Activated CD4-positive, alpha-beta T cell treated with anti-CD3 and anti-CD28 coated beads, Interleukin-2, amount 10 ng/mL, durations not matched to agents 24 days and 14 days (primary cell): Measurements from ENCODE around the gene CBX3. TPM values are rescaled to one million over a fixed set of nuclear protein-coding genes. Genes with fewer than 3 reads are reported as not detected.
"Not testable (repeated sequence)": the region's sequence is repeated elsewhere in the genome, so short reads cannot be mapped to it uniquely, and the experiment has no call there.

Experiments
- DNase-seq: peaks from one replicate; pipeline ENCODE4 v3.0.0; 2022
- H3K27ac Mint-ChIP-seq: one replicate; pipeline ENCODE4 v1.8.0; 2022; ENCODE audit warnings: mild to moderate bottlenecking, mixed read lengths
- H3K27me3 Mint-ChIP-seq: one replicate; pipeline ENCODE4 v1.8.0; 2022; ENCODE audit warnings: mixed read lengths
- H3K36me3 Mint-ChIP-seq: one replicate; pipeline ENCODE4 v1.8.0; 2022; ENCODE audit warnings: low read depth, mild to moderate bottlenecking, mixed read lengths
- H3K4me1 Mint-ChIP-seq: one replicate; pipeline ENCODE4 v1.8.0; 2021; ENCODE audit warnings: mixed read lengths
- H3K4me3 Mint-ChIP-seq: one replicate; pipeline ENCODE4 v1.8.0; 2022; ENCODE audit warnings: mild to moderate bottlenecking, moderate library complexity, mixed read lengths
- H3K9me3 Mint-ChIP-seq: one replicate; pipeline ENCODE4 v1.8.0; 2021; ENCODE audit warnings: mixed read lengths
- intact Hi-C: fragments of 100-400 bp; cut with micrococcal nuclease; formaldehyde crosslinking; loops from one replicate; pipeline ENCODE4 v1.15.1; 2023
- total RNA-seq: library from RNA; stranded (reverse); gene quantifications from 2 replicates; pipeline ENCODE4 v1.2.3, GENCODE V29; 2022

Gene CBX3
- total RNA-seq, 1 donor from 2014 or later: 307 TPM

DNA sequence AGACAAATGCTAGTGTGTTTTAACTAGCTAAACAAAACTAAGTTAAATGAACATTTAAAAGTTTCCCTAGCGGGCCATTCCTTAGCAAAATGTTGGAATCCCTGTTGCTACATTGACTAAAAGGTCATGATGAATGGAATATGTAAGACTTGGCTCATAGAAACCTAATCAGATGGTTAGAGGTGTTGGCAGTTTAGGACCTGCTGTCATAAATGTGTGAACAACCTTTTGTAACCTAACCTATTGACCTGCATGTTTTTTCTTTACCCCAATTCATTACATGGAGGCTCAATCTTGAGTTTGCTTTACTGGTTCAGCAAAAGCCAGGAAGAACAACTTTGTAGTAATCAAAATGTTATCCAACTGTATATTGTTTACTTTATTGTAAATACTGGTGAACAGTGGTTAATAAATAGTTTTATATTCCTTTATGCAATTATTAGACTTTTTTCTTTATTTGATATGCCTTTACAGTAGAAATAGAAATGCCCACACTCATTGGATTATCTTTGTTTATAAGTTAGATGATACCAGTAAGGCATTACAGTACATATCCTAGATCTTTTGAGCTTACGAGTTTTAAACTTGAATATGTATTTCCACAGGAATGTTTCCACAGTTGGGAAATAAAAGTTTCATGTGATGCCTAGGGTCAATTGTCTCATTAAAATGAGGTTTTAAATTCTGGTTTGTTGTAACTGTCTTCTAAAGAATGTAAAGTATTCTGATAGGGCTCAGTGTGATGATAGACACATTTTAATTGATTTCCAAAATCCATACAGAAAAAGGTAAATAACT is 11.6 kb downstream of the CBX3 start:
- H3K4me1 Mint-ChIP-seq: peaks cover 11% of the 10 kb centered on the region
- H3K9me3 Mint-ChIP-seq: no peaks in the 10 kb centered on the region
- intact Hi-C loops: no loop called here
- H3K27ac Mint-ChIP-seq: no peak overlapping the region
- DNase-seq: no peak
- H3K27me3 Mint-ChIP-seq: no peaks in the 10 kb centered on the region
- no peak overlapping the region for H3K4me3 Mint-ChIP-seq
- peaks cover 47% of the 10 kb centered on the region for H3K36me3 Mint-ChIP-seq

DNA sequence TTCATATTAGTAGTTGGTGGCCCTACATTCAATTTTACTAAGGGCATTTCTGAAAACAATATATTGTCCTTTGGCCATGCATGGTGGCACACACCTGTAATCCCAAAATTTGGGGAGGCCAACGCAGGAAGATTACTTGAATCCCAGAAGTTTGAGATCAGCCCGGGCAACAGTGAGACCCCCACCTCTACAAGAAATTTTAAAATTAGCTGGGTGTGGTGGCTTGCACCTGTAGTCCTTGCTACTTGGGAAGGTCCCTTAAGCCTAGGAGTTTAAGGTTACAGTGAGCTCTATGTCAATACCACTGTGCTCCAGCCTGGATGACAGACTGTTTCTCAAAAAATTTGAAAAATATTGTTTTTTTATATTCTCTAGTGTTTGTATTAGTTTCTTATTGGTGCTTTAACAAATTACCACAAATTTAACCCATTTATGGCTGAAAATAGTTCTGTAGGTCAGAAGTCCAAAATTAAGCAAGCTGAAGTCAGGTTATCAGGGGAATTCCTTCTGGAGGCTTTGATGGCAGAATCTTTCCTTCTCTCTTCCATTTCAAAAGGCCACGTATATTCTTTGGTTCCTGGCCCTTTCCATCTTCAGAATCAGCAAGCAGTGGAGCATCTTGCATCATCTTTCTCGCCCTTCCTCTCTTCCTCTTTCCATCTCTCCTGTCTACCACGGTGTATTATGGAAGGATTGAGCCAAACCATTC is 12.4 kb downstream of the CBX3 start:
- Mint-ChIP-seq H3K4me3 (no peak overlapping the region), H3K27ac (no peak overlapping the region)

GRCh38 chr7:26216049-26216448 is 14.5 kb downstream of the CBX3 start:
- Mint-ChIP-seq H3K27ac (no peak overlapping the region), H3K9me3 (no peaks in the 10 kb centered on the region), H3K4me3 (no peak overlapping the region), H3K27me3 (no peaks in the 10 kb centered on the region), H3K36me3 (peaks cover 27% of the 10 kb centered on the region), H3K4me1 (peaks cover 3% of the 10 kb centered on the region)
- no peak for DNase-seq
- intact Hi-C loops: no loop called here

More for the DNA sequence above, 12.4 kb downstream of the CBX3 start:
- Mint-ChIP-seq H3K9me3 (no peaks in the 10 kb centered on the region), H3K4me1 (peaks cover 11% of the 10 kb centered on the region), H3K27me3 (no peaks in the 10 kb centered on the region), H3K36me3 (peaks cover 42% of the 10 kb centered on the region)
- intact Hi-C loops: no loop called here
- no peak for DNase-seq

GRCh38 chr7:26224359-26224758 is 22.8 kb downstream of the CBX3 start:
- no peaks in the 10 kb centered on the region for H3K4me1 Mint-ChIP-seq
- no peak overlapping the region for H3K4me3 Mint-ChIP-seq

GRCh38 chr7:26227987-26228386 is 26.4 kb downstream of the CBX3 start:
- intact Hi-C loops: no loop called here
- H3K9me3 Mint-ChIP-seq: no peaks in the 10 kb centered on the region
- no peak for DNase-seq
- H3K4me3 Mint-ChIP-seq: no peak overlapping the region
- no peaks in the 10 kb centered on the region for H3K4me1 Mint-ChIP-seq
- no peaks in the 10 kb centered on the region for H3K36me3 Mint-ChIP-seq
- peaks cover 36% of the 10 kb centered on the region for H3K27me3 Mint-ChIP-seq
- H3K27ac Mint-ChIP-seq: no peak overlapping the region

More at GRCh38 chr7:26224359-26224758, 22.8 kb downstream of the CBX3 start:
- no peaks in the 10 kb centered on the region for H3K36me3 Mint-ChIP-seq
- intact Hi-C loops: no loop called here
- peaks cover 31% of the 10 kb centered on the region for H3K27me3 Mint-ChIP-seq
- DNase-seq: no peak
- H3K9me3 Mint-ChIP-seq: no peaks in the 10 kb centered on the region
- H3K27ac Mint-ChIP-seq: no peak overlapping the region

DNA sequence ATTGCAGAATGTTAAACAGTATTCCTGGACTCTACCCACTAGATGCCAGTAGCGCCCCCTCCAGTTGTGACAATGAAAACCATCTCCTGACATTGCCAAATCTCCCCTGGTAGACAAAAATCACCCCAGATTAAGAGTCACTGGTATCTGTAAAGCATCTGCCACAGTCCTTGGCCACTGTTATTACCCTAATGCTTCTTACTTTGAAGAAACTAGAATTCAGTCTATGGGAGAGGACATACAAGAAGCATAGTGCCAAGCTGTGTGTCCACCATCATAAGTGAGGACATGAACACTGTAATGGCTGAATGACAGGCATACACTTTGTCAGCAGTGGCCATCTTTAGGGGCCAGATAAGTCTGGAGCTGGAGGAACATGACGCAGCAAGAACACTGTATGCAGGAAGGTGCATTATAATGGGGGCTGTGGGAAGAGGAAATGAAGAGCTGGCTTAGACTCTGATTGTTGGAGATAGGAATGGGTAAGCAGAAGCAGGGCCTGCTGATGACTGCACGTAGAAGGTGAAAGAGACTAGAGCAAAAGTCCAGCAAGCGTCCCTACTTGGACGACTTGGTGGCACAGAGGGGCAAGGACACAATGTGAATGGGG is 32.5 kb downstream of the CBX3 start:
- Mint-ChIP-seq H3K36me3 (no peaks in the 10 kb centered on the region), H3K27me3 (peaks cover 17% of the 10 kb centered on the region), H3K4me1 (no peaks in the 10 kb centered on the region), H3K4me3 (no peak overlapping the region), H3K9me3 (no peaks in the 10 kb centered on the region), H3K27ac (no peak overlapping the region)
- intact Hi-C loops: no loop called here
- DNase-seq: no peak

GRCh38 chr7:26237035-26237807 is 35.7 kb downstream of the CBX3 start:
- Mint-ChIP-seq H3K27me3 (peaks cover 8% of the 10 kb centered on the region), H3K4me1 (no peaks in the 10 kb centered on the region), H3K36me3 (no peaks in the 10 kb centered on the region), H3K27ac (no peak overlapping the region), H3K9me3 (no peaks in the 10 kb centered on the region), H3K4me3 (no peak overlapping the region)
- intact Hi-C loops: no loop called here
- no peak for DNase-seq

GRCh38 chr7:26238032-26238431 is 36.5 kb downstream of the CBX3 start:
- H3K27me3 Mint-ChIP-seq: peaks cover 8% of the 10 kb centered on the region
- no peaks in the 10 kb centered on the region for H3K4me1 Mint-ChIP-seq
- intact Hi-C loops: no loop called here

GRCh38 chr7:26245150-26245549 is 43.6 kb downstream of the CBX3 start:
- Mint-ChIP-seq H3K27me3 (no peaks in the 10 kb centered on the region), H3K4me3 (no peak overlapping the region), H3K9me3 (no peaks in the 10 kb centered on the region), H3K27ac (no peak overlapping the region), H3K4me1 (peaks cover 2% of the 10 kb centered on the region), H3K36me3 (no peaks in the 10 kb centered on the region)
- intact Hi-C loops: no loop called here
- no peak for DNase-seq

More at GRCh38 chr7:26238032-26238431, 36.5 kb downstream of the CBX3 start:
- H3K4me3 Mint-ChIP-seq: no peak overlapping the region
- DNase-seq: no peak
- no peak overlapping the region for H3K27ac Mint-ChIP-seq
- H3K36me3 Mint-ChIP-seq: no peaks in the 10 kb centered on the region
- no peaks in the 10 kb centered on the region for H3K9me3 Mint-ChIP-seq

DNA sequence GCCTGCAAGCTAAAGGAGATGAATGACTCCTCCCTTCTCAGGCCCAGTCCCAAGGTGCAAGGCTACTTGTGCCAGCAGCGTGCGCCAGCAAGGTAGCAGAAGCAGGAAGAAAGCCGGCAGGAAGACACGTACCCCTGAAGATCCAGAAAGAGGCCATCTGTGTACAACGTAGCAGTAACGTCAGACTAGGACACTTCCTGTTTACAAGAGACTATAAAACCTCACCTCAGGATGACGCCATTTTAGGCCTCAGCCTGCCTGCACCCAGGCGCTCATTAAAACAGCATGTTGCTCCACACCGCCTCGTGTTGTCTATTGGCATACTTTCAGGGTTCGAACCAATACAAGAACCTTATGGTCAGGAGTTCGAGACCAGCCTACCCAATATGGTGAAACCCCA is 48.7 kb downstream of the CBX3 start:
- H3K9me3 Mint-ChIP-seq: no peaks in the 10 kb centered on the region
- intact Hi-C loops: no loop called here
- no peaks in the 10 kb centered on the region for H3K36me3 Mint-ChIP-seq
- H3K4me3 Mint-ChIP-seq: no peak overlapping the region
- peaks cover 4% of the 10 kb centered on the region for H3K27me3 Mint-ChIP-seq
- peaks cover 2% of the 10 kb centered on the region for H3K4me1 Mint-ChIP-seq
- no peak for DNase-seq
- H3K27ac Mint-ChIP-seq: no peak overlapping the region

DNA sequence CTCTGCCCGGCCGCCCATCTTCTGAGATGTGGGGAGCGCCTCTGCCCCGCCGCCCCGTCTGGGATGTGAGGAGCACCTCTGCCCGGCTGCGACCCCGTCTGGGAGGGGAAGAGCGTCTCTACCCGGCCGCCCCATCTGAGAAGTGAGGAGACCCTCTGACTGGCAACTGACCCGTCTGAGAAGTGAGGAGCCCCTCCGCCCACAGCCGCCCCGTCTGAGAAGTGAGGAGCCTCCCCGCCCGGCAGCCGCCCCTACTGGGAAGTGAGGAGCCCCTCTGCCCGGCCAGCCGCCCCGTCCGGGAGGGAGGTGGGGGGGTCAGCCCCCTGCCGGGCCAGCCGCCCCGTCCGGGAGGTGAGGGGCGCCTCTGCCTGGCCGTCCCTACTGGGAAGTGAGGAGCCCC is 60.3 kb downstream of the CBX3 start:
- H3K36me3 Mint-ChIP-seq, intact Hi-C loops, DNase-seq, H3K9me3 Mint-ChIP-seq, H3K27ac Mint-ChIP-seq, H3K4me1 Mint-ChIP-seq, H3K4me3 Mint-ChIP-seq: not testable (repeated sequence)
- H3K27me3 Mint-ChIP-seq: peaks cover 14% of the 10 kb centered on the region
